Loucy (cell line): ENCODE results near the gene IMMT.

Experiments
- H2AFZ ChIP-seq: fragments of 200-600 bp; sonication (generic); 2 replicates; pipeline ENCODE4 v1.6.0; 2016; ENCODE audit warnings: antibody characterized with exemption, mild to moderate bottlenecking, low read length, moderate library complexity
- H3F3A ChIP-seq: fragments of 200-600 bp; 2 replicates; pipeline ENCODE4 v1.6.0; 2016; ENCODE audit warnings: antibody characterized with exemption, low read depth, mild to moderate bottlenecking
- H3K27me3 ChIP-seq: fragments of 200-600 bp; sonication (generic); 2 replicates; pipeline ENCODE4 v1.6.1; 2014; ENCODE audit warnings: low read length, mild to moderate bottlenecking; ENCODE audit not compliant: insufficient read depth, poor library complexity, severe bottlenecking
- H3K36me3 ChIP-seq: fragments of 200-600 bp; sonication (generic); 2 replicates; pipeline ENCODE4 v1.6.1; 2016; ENCODE audit warnings: low read length; ENCODE audit not compliant: insufficient read depth
- H3K4me1 ChIP-seq: fragments of 200-600 bp; sonication (generic); 2 replicates; pipeline ENCODE4 v1.5.1; 2014; ENCODE audit warnings: low read length, mild to moderate bottlenecking; ENCODE audit not compliant: insufficient read depth, poor library complexity, severe bottlenecking
- H3K4me2 ChIP-seq: fragments of 200-600 bp; sonication (generic); 2 replicates; pipeline ENCODE4 v1.6.0; 2014; ENCODE audit warnings: antibody characterized with exemption, low read length, low read depth, mild to moderate bottlenecking; ENCODE audit not compliant: poor library complexity, severe bottlenecking
- H3K4me3 ChIP-seq: fragments of 200-600 bp; sonication (generic); 2 replicates; pipeline ENCODE4 v1.5.1; 2014; ENCODE audit warnings: low read length, mild to moderate bottlenecking, mixed read lengths; ENCODE audit not compliant: poor library complexity, severe bottlenecking
- H3K79me2 ChIP-seq: fragments of 200-600 bp; sonication (generic); 2 replicates; pipeline ENCODE4 v1.6.1; 2014; ENCODE audit warnings: low read length; ENCODE audit not compliant: insufficient read depth
- H3K9ac ChIP-seq: fragments of 200-600 bp; sonication (generic); 2 replicates; pipeline ENCODE4 v1.6.0; 2014; ENCODE audit warnings: mild to moderate bottlenecking, low read depth, low read length, moderate library complexity; ENCODE audit not compliant: poor library complexity, severe bottlenecking
- H3K9me2 ChIP-seq: fragments of 200-600 bp; sonication (generic); replicated peaks from 2 replicates; pipeline ENCODE4 v1.6.1; 2016; ENCODE audit warnings: low read depth, low read length, mixed read lengths
- H3K9me3 ChIP-seq: fragments of 200-600 bp; sonication (generic); 2 replicates; pipeline ENCODE4 v1.6.1; 2014; ENCODE audit warnings: mild to moderate bottlenecking, antibody characterized with exemption, low read length, low read depth; ENCODE audit not compliant: insufficient read depth
- H4K20me1 ChIP-seq: fragments of 200-600 bp; sonication (generic); 2 replicates; pipeline ENCODE4 v1.6.0; 2014; ENCODE audit warnings: antibody characterized with exemption, low read length, mild to moderate bottlenecking; ENCODE audit not compliant: insufficient read depth, poor library complexity, severe bottlenecking
- EZH2phosphoT487 ChIP-seq: fragments of 200-600 bp; IDR thresholded peaks from 2 replicates; pipeline ENCODE4 v1.6.1; 2018; ENCODE audit warnings: antibody characterized with exemption, mild to moderate bottlenecking, moderate library complexity, borderline replicate concordance
- TF ChIP-seq, protein P1 (sequence below): fragments of 200-600 bp; sonication (generic); conservative IDR thresholded peaks from 2 replicates; pipeline ENCODE4 v1.5.1; 2014; ENCODE audit warnings: mild to moderate bottlenecking, antibody characterized with exemption, low read length

Gene IMMT

DNA sequence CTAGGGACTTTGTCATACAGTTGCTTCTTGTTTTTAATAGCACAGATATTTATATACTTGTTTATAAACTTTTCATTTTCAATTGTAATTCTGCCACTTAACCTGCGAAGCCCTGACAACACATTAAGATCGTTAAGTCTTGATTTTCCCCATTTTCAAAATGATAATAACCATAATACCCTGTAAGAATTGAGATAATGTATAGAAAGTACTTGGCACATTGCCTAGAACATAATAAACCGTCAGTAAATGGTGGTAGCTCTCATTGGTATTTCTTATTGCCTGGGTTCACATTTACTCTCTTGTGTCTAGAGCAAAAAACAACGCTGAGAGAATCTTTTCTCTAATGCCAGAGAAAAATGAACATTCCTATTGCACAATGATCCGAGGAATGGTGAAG, 70.6 kb downstream of the IMMT start:
- no peaks in the 10 kb centered on the region for H3K27me3 ChIP-seq
- H3F3A ChIP-seq = no peaks in the 10 kb centered on the region
- H3K9me2 ChIP-seq = no peaks in the 10 kb centered on the region
- no peaks in the 10 kb centered on the region for H3K79me2 ChIP-seq
- no peaks in the 10 kb centered on the region for H3K9me3 ChIP-seq
- H3K4me1 ChIP-seq = no peaks in the 10 kb centered on the region
- no peak overlapping the region for H3K9ac ChIP-seq
- TF ChIP-seq, protein P1, sequence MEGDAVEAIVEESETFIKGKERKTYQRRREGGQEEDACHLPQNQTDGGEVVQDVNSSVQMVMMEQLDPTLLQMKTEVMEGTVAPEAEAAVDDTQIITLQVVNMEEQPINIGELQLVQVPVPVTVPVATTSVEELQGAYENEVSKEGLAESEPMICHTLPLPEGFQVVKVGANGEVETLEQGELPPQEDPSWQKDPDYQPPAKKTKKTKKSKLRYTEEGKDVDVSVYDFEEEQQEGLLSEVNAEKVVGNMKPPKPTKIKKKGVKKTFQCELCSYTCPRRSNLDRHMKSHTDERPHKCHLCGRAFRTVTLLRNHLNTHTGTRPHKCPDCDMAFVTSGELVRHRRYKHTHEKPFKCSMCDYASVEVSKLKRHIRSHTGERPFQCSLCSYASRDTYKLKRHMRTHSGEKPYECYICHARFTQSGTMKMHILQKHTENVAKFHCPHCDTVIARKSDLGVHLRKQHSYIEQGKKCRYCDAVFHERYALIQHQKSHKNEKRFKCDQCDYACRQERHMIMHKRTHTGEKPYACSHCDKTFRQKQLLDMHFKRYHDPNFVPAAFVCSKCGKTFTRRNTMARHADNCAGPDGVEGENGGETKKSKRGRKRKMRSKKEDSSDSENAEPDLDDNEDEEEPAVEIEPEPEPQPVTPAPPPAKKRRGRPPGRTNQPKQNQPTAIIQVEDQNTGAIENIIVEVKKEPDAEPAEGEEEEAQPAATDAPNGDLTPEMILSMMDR = no peak
- no peak for TF ChIP-seq EZH2phosphoT487
- no peak overlapping the region for H2AFZ ChIP-seq
- H4K20me1 ChIP-seq = no peaks in the 10 kb centered on the region
- H3K4me3 ChIP-seq = no peak overlapping the region
- H3K36me3 ChIP-seq = peaks cover 99% of the 10 kb centered on the region
- H3K4me2 ChIP-seq = no peak overlapping the region

DNA sequence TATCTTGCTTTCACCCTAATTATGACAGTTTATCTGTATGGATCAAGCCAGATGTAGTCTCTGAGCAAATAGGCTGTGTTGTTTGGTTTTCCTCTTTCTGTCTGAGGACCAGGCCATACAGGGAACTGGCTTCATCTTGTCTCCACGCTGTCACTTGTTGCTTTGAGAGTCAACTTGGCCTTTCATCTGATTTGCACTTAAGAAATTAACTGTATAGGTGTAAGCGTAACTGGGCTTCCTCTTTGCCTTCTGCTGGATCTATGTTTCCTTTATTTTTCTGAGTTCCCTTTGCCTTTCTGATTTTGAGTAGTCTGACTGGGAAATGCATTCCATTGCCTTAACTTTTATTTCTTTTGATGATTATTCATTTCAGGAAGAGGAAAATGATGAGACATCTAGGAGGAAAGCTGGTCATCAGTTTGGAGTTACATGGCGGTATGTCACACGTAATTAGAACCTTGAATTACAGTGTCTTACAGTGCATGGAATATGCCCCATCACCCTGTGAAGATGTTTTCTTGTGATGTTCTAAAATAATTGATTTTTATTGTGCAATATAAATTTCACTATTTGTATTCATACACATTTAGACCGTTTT, 71.8 kb downstream of the IMMT start:
- Histone ChIP-seq H2AFZ (no peak overlapping the region), H3K36me3 (peaks cover 100% of the 10 kb centered on the region), H3F3A (no peaks in the 10 kb centered on the region), H3K9ac (no peak overlapping the region), H3K9me3 (no peaks in the 10 kb centered on the region), H3K4me3 (no peak overlapping the region), H3K9me2 (no peaks in the 10 kb centered on the region), H3K4me2 (no peak overlapping the region), H3K27me3 (no peaks in the 10 kb centered on the region), H4K20me1 (no peaks in the 10 kb centered on the region), H3K4me1 (no peaks in the 10 kb centered on the region), H3K79me2 (no peaks in the 10 kb centered on the region)
- TF ChIP-seq, protein P1 = no peak
- no peak for TF ChIP-seq EZH2phosphoT487

DNA sequence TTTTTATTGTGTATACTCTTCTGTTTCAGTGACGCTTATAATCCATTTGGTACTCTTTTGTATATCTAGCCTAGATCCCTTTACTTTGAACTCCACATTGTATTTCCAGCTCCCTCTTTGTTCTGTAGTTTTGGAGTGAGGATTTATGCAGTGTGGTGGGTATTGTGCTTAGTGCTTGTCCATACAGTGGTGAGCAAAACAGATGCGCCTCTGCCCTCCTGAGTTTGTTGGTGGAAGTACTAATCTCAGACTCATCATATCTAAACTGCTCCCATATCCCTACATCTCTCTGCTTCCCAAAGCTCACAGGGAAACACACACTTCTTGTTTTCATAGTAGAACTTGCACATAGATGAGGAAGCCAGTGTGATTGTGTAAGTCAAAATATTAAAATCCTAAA, 77.1 kb downstream of the IMMT start:
- Histone ChIP-seq H3K27me3 (no peaks in the 10 kb centered on the region), H3F3A (no peaks in the 10 kb centered on the region), H3K36me3 (peaks cover 95% of the 10 kb centered on the region), H2AFZ (no peak overlapping the region), H4K20me1 (peaks cover 28% of the 10 kb centered on the region), H3K79me2 (peaks cover 25% of the 10 kb centered on the region; the same call in 1 of the 2 replicates), H3K4me2 (no peak overlapping the region), H3K9me3 (no peaks in the 10 kb centered on the region), H3K9ac (no peak overlapping the region), H3K4me1 (peaks cover 6% of the 10 kb centered on the region), H3K9me2 (no peaks in the 10 kb centered on the region), H3K4me3 (no peak overlapping the region)
- TF ChIP-seq, protein P1 = no peak
- no peak for TF ChIP-seq EZH2phosphoT487
